BE2C (cell line): ENCODE measurements around the gene PASK.

Experiments
- DNase-seq: peaks from one replicate; pipeline ENCODE4 v3.0.0-alpha.2; 2020
- H3K27me3 ChIP-seq: fragments of 250-450 bp; sonication (Bioruptor Pico); 2 replicates; pipeline ENCODE4 v1.5.1; 2020; ENCODE audit warnings: mild to moderate bottlenecking
- H3K36me3 ChIP-seq: fragments of 250-450 bp; sonication (Bioruptor Pico); 2 replicates; pipeline ENCODE4 v1.5.1; 2020; ENCODE audit warnings: mild to moderate bottlenecking
- H3K4me1 ChIP-seq: fragments of 250-450 bp; sonication (Bioruptor Pico); 2 replicates; pipeline ENCODE4 v1.5.1; 2020
- H3K4me3 ChIP-seq: 2 replicates; pipeline ENCODE4 v1.5.1; 2011; ENCODE audit warnings: low read depth, low read length
- H3K9me3 ChIP-seq: fragments of 250-450 bp; sonication (Bioruptor Pico); 2 replicates; pipeline ENCODE4 v1.5.1; 2020
- TF ChIP-seq, protein P1 (sequence below): IDR thresholded peaks from 2 replicates; pipeline ENCODE4 v1.5.1; 2012; ENCODE audit warnings: mild to moderate bottlenecking, low read depth, low read length

PASK gene

GRCh38 chr2:241062389-241063092, 86.7 kb downstream of the PASK start:
- Histone ChIP-seq H3K4me3 (no peak overlapping the region), H3K36me3 (no peaks in the 10 kb centered on the region), H3K27me3 (no peaks in the 10 kb centered on the region), H3K4me1 (no peaks in the 10 kb centered on the region), H3K9me3 (no peaks in the 10 kb centered on the region)
- DNase-seq, result no peak
- TF ChIP-seq, protein P1, sequence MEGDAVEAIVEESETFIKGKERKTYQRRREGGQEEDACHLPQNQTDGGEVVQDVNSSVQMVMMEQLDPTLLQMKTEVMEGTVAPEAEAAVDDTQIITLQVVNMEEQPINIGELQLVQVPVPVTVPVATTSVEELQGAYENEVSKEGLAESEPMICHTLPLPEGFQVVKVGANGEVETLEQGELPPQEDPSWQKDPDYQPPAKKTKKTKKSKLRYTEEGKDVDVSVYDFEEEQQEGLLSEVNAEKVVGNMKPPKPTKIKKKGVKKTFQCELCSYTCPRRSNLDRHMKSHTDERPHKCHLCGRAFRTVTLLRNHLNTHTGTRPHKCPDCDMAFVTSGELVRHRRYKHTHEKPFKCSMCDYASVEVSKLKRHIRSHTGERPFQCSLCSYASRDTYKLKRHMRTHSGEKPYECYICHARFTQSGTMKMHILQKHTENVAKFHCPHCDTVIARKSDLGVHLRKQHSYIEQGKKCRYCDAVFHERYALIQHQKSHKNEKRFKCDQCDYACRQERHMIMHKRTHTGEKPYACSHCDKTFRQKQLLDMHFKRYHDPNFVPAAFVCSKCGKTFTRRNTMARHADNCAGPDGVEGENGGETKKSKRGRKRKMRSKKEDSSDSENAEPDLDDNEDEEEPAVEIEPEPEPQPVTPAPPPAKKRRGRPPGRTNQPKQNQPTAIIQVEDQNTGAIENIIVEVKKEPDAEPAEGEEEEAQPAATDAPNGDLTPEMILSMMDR, result no peak

- Histone ChIP-seq H3K27me3 (no peaks in the 10 kb centered on the region), H3K4me1 (no peaks in the 10 kb centered on the region), H3K9me3 (no peaks in the 10 kb centered on the region), H3K4me3 (no peak overlapping the region), H3K36me3 (no peaks in the 10 kb centered on the region)
- TF ChIP-seq, protein P1, result no peak
- DNase-seq, result no peak
These were observed 88.0 kb downstream of the PASK start for GRCh38 chr2:241061275-241061674.
